NCI-H2171 (cell line): Measurements from ENCODE around the gene HES3.

Source experiments
- DNase-seq: peaks from one replicate; lab custom pipeline; 2025; lab: John Stamatoyannopoulos, UW

The HES3 gene

GRCh38 chr1:6243993-6244392 lies at the start of gene HES3:
HES3 (plus strand) TSS chr1:6244179; CDS start chr1:6244366, 187 bp downstream.
- DNase-seq: no peak

GRCh38 chr1:6197746-6198427 lies 46.1 kb upstream of the HES3 start:
- DNase-seq: no peak

GRCh38 chr1:6198646-6199297 lies 45.2 kb upstream of the HES3 start:
- no peak for DNase-seq

- peak; percentile 98 for DNase-seq
These were observed 44.4 kb upstream of the HES3 start, which contains the start of gene RPL22 for GRCh38 chr1:6199298-6200187. RPL22 (minus strand) TSS chr1:6199595; CDS start chr1:6199573, 22 bp downstream.

- no peak for DNase-seq
These were observed 43.7 kb upstream of the HES3 start for GRCh38 chr1:6200188-6200809.

GRCh38 chr1:6202256-6202655 lies 41.7 kb upstream of the HES3 start:
- DNase-seq: no peak

GRCh38 chr1:6205849-6206519 lies 38.0 kb upstream of the HES3 start, which contains the start of gene RNF207:
RNF207 (plus strand) TSS chr1:6206119; CDS start chr1:6206536, 417 bp downstream.
- DNase-seq: no peak

GRCh38 chr1:6206520-6206855 lies 37.5 kb upstream of the HES3 start:
- no peak for DNase-seq

GRCh38 chr1:6207075-6207885 lies 36.7 kb upstream of the HES3 start:
- no peak for DNase-seq

- no peak for DNase-seq
These were observed 36.1 kb upstream of the HES3 start for GRCh38 chr1:6207921-6208320.

- no peak for DNase-seq
These were observed 35.0 kb upstream of the HES3 start for GRCh38 chr1:6208723-6209660.

GRCh38 chr1:6209661-6210580 lies 34.1 kb upstream of the HES3 start:
- DNase-seq: no peak

GRCh38 chr1:6210591-6211355 lies 33.2 kb upstream of the HES3 start:
- DNase-seq: no peak

GRCh38 chr1:6211731-6212130 lies 32.2 kb upstream of the HES3 start:
- no peak for DNase-seq

GRCh38 chr1:6212193-6212959 lies 31.6 kb upstream of the HES3 start:
- DNase-seq: no peak

- no peak for DNase-seq
These were observed 25.4 kb upstream of the HES3 start for GRCh38 chr1:6218375-6219164.
